ENCODE results near the gene MYADML2. TPM values are rescaled to one million over a fixed set of nuclear protein-coding genes. Genes with fewer than 3 reads are reported as not detected.

The MYADML2 gene
- total RNA-seq, 2 experiments from 2014 or later = not detected

DNA sequence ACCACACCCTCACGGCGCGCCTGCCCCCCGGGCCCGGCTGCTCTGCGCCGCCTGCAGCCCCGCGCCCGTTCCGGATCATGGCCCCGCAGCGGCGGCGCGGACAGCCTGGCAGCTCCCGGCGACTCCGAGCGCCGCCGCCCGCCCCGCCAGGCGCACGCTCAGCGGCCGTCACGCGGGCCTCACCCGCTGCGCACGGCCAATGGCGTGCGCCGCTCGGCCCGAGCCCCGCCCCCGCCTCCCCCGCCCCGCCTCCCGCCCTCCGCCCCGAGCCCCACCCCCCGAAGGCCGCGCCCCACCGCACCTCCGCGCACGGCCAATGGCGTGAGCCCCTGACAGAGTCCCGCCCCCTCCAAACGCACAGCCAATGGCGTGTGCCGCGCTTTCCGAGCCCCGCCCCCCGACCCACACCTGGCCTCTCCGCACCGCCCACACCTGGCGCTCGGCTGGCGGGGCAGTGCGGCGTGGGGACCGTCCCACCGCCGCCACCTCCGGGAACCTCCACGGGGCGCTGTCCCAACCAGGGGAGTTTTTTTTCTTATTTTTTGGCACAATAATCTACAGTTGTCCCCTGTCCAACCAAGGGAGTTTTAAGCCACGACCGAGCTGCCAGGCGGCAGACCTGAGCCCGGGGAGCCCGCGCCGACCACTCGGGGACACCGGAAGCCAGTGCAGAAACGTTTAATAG is 35.6 kb downstream of the MYADML2 start, which contains the start of gene PCYT2:
Gene PCYT2 (minus strand): TSS at position 123 of the 685 bp plus-strand sequence. CDS start 44 bp downstream, at position 79.
- Mint-ChIP-seq H3K36me3 (ENCODE audit: low read depth) (peaks cover 21% of the 10 kb centered on the region), H3K27me3 (no peaks in the 10 kb centered on the region), H3K27ac (peak within 1 kb of the TSS; percentile 81), H3K9me3 (no peaks in the 10 kb centered on the region), H3K4me1 (peaks cover 23% of the 10 kb centered on the region), H3K4me3 (peak within 1 kb of the TSS; percentile 88)
- DNase-seq = peak; percentile 93
- ChIA-PET CTCF (interaction anchor here (1.3 to 3.7 kb wide), 2 partner anchors 15 to 71 kb away, joined by 5 to 15 read pairs; partner anchors contain the start of gene MAFG), POLR2A (no interaction called here)

DNA sequence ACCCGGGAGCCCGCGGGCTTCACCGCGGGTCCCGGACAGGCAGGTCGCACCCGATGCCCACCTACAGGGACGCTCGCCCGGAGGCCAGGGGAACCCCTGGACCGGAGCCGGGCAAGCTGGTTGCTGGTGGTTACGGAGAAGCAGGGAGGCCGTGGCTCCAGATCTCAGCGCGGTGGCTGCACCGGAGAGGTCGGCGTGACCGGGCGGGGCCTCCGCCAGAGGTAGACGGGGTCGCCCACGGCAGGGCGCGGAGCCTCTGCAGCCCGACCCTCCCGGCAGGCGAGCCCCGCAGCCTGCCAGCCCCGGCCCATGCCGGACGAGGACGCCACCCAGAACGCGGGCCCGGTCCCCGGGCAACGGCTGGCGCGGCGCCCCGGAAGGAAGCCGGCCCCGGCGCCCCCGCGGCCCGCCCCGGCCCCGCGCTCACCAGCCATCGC is 36.2 kb downstream of the MYADML2 start:
- Mint-ChIP-seq H3K27ac (no peak overlapping the region), H3K27me3 (no peaks in the 10 kb centered on the region), H3K4me1 (peaks cover 19% of the 10 kb centered on the region), H3K36me3 (ENCODE audit: low read depth) (peaks cover 17% of the 10 kb centered on the region), H3K9me3 (no peaks in the 10 kb centered on the region), H3K4me3 (peak overlapping the region; percentile 88)
- ChIA-PET POLR2A (no interaction called here), CTCF (interaction anchor here (0.8 to 3.7 kb wide), 2 partner anchors 9 to 16 kb away, joined by 3 to 15 read pairs; partner anchors contain the start of gene MAFG)
- peak; percentile 21 for DNase-seq

- POLR2A ChIA-PET = no interaction called here
- Mint-ChIP-seq H3K4me3 (peak overlapping the region; percentile 88), H3K27ac (peak overlapping the region; percentile 81), H3K27me3 (no peaks in the 10 kb centered on the region), H3K9me3 (no peaks in the 10 kb centered on the region), H3K4me1 (peaks cover 17% of the 10 kb centered on the region), H3K36me3 (ENCODE audit: low read depth) (peaks cover 14% of the 10 kb centered on the region)
- no peak for DNase-seq
- CTCF ChIA-PET = interaction anchor here (0.8 to 3.7 kb wide), 4 partner anchors 10 to 208 kb away, joined by 3 to 15 read pairs (median 4); partner anchors contain the start of gene MAFG
These were observed 36.8 kb downstream of the MYADML2 start for GRCh38 chr17:81909966-81910839.

DNA sequence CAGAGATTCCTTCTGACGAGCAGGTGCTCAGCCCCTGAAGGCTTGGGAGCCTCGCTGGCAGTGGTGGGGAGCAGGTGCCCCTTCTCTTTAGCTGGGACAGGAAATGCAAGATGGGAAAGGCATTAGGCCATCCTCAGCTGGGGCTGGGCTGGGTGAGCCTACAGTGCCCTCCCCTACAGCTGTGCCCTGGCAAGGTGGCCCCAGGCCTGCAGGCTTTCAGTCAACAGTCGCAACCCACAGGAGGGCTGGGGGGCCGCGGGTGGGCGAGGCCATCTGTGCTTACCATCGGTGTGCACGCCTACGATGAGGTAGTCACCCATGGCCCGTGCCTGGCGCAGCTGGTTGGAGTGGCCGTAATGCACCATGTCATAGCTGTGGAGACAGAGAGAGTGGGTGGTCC is 37.8 kb downstream of the MYADML2 start:
- DNase-seq = no peak
- POLR2A ChIA-PET = no interaction called here
- H3K4me3 Mint-ChIP-seq = no peak overlapping the region

DNA sequence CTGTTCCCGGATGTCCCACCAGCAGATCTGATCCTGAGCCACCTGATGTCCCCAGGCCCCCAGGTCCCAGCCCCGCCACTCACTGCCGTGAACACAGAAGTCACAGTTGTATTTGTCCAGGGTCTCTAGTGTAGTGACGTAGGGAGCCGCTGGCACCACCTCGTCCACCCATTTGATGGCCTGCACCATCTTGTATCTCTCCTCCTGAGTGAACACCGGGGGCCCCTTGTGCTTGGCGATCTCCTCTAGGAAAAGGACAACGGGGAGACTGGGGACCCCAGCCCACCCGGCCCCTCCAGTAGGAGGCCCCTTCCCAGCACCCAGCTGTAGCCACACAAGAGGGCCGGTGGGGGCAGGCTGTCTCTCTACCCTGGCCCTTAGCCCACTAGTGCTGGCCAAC is 38.2 kb downstream of the MYADML2 start:
- POLR2A ChIA-PET = no interaction called here
- no peak overlapping the region for H3K4me3 Mint-ChIP-seq
- CTCF ChIA-PET = interaction anchor here (1.2 kb wide), 1 partner anchor 207 kb away, joined by 3 read pairs; no protein-coding TSS in a partner anchor

More for the DNA sequence above, 37.8 kb downstream of the MYADML2 start:
- H3K9me3 Mint-ChIP-seq = no peaks in the 10 kb centered on the region
- no peaks in the 10 kb centered on the region for H3K27me3 Mint-ChIP-seq
- peaks cover 10% of the 10 kb centered on the region for H3K36me3 Mint-ChIP-seq (ENCODE audit: low read depth)
- H3K4me1 Mint-ChIP-seq = peaks cover 15% of the 10 kb centered on the region
- CTCF ChIA-PET = interaction anchor here (0.6 to 1.2 kb wide), 3 partner anchors 17 to 600 kb away, joined by 3 to 4 read pairs (median 3); no protein-coding TSS in a partner anchor
- H3K27ac Mint-ChIP-seq = no peak overlapping the region

DNA sequence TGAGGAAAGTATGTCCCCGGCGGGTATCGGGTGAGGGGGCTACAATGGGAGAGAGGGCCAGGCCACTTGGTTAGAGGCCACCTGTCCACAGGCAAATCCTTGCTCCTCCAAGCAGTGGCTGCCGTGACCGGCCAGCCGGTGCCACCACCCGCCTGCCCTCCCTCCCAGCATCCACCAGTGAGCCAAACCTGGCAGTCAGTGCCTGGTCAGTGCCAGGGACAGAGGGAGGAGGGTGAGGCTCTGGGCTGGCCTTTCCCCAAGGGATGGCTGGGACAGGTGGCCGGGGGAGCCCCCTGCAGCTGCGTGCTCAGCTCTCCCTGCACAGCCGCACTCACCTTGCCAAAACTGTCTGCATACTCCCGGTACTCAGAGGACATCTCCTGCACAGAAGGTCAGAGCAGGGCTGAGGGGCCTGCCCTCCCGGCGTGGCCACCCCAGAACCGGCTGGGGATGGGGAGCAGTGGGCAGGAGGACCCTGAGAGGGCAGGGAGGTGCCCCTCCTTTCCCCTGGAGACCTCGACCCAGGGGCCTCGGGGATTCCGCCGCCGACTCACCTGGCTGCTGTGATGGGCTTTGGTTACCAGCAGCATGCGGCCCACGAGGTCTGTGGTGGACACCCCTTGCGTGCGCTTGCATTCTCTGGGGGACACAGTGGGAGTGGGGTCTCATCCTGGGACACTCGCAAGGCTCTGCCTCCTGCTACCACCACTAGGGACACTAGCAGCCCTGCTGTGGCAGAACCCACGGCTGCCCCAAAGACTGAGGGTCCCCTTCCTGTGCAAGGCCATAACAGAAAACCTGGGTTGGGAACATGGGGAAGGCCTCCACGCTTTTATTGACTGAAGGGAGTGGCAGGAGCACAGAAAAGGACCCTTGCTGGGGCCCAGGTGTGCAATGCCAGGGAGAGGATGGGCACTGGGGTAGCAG is 39.6 kb downstream of the MYADML2 start:
- DNase-seq = no peak
- ChIA-PET POLR2A (no interaction called here), CTCF (interaction anchor here (0.6 to 0.7 kb wide), 2 partner anchors 19 to 841 kb away, joined by 3 read pairs; no protein-coding TSS in a partner anchor)
- Mint-ChIP-seq H3K9me3 (no peaks in the 10 kb centered on the region), H3K27me3 (peaks cover 3% of the 10 kb centered on the region), H3K4me1 (peaks cover 8% of the 10 kb centered on the region), H3K4me3 (no peak overlapping the region), H3K27ac (no peak overlapping the region), H3K36me3 (ENCODE audit: low read depth) (no peaks in the 10 kb centered on the region)

More for the DNA sequence above, 38.2 kb downstream of the MYADML2 start:
- Mint-ChIP-seq H3K4me1 (peaks cover 15% of the 10 kb centered on the region), H3K9me3 (no peaks in the 10 kb centered on the region), H3K27ac (no peak overlapping the region), H3K36me3 (ENCODE audit: low read depth) (peaks cover 9% of the 10 kb centered on the region), H3K27me3 (no peaks in the 10 kb centered on the region)
- no peak for DNase-seq

DNA sequence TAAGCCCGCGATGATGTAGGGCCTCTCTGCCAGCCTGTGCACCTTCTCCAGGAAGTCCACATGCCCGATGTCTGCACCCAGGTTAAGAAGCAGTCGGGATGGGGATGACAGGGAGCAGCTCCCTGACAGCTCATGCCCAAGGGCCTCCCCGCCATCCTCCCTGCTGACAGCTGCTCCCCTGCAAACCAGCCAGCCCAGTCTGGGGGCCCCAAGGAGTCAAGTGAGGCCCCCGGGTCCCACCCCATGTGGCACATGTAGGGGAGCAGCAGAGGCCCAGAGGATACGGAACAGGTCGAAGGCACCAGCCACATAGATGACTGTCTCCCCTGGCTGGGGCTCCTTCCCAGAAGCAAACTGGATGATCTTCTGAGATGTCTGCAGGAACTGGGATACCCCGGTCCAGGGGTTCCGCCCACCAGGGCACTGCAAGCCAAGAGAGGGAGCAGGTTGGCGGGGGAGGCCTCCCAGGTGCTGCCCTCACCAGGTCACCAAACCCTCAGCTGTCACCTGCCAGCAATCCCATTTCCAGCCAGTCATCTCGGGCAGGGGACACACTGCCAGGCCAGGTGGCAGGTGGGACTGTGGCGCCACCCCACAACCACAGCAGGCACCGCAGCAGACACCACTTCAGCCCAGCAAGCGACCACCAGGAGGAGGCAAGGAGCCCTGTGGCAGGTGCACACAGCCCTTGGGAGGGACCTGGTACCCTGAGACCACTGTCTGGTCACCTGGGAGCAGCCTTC is 40.4 kb downstream of the MYADML2 start:
- Mint-ChIP-seq H3K4me1 (peaks cover 8% of the 10 kb centered on the region), H3K4me3 (no peak overlapping the region), H3K36me3 (ENCODE audit: low read depth) (no peaks in the 10 kb centered on the region), H3K9me3 (no peaks in the 10 kb centered on the region), H3K27me3 (peaks cover 3% of the 10 kb centered on the region), H3K27ac (no peak overlapping the region)
- ChIA-PET POLR2A (no interaction called here), CTCF (interaction anchor here (0.6 kb wide), 1 partner anchor 53 kb away, joined by 3 read pairs; no protein-coding TSS in a partner anchor)
- no peak for DNase-seq

- POLR2A ChIA-PET = no interaction called here
- H3K9me3 Mint-ChIP-seq = no peaks in the 10 kb centered on the region
- no peak overlapping the region for H3K4me3 Mint-ChIP-seq
- H3K4me1 Mint-ChIP-seq = peaks cover 11% of the 10 kb centered on the region
- peaks cover 7% of the 10 kb centered on the region for H3K27me3 Mint-ChIP-seq
- peaks cover 3% of the 10 kb centered on the region for H3K36me3 Mint-ChIP-seq (ENCODE audit: low read depth)
- CTCF ChIA-PET = interaction anchor here (0.6 kb wide), 1 partner anchor 54 kb away, joined by 3 read pairs; no protein-coding TSS in a partner anchor
- DNase-seq = no peak
- H3K27ac Mint-ChIP-seq = no peak overlapping the region
These were observed 41.0 kb downstream of the MYADML2 start for GRCh38 chr17:81905993-81906392.

DNA sequence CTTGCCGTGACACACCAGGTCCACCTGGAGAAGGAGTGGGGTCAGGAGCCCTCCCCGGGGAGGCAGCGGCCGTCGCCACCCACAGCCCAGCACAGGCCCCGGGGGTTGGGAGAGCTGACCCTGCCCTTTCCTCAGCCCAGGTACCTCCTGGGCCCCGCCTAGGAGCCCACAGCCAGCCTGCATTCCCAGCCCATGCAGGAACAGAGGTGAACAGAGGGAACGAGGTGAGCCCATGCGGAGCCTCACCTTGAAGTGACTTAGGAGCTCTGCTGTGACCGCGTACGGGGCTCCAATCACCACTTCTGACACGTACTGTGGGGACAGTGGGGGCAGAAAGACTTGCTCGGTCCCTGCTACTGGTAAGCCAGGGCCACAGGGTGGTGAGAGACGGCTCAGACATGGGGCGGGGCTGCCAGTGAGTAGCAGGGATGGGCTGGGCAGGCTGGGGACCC is 41.6 kb downstream of the MYADML2 start:
- H3K27me3 Mint-ChIP-seq = peaks cover 9% of the 10 kb centered on the region
- H3K9me3 Mint-ChIP-seq = no peaks in the 10 kb centered on the region
- H3K27ac Mint-ChIP-seq = no peak overlapping the region
- H3K36me3 Mint-ChIP-seq (ENCODE audit: low read depth) = peaks cover 3% of the 10 kb centered on the region
- no peak overlapping the region for H3K4me3 Mint-ChIP-seq
- POLR2A ChIA-PET = no interaction called here
- H3K4me1 Mint-ChIP-seq = peaks cover 14% of the 10 kb centered on the region
- CTCF ChIA-PET = no interaction called here
- no peak for DNase-seq

DNA sequence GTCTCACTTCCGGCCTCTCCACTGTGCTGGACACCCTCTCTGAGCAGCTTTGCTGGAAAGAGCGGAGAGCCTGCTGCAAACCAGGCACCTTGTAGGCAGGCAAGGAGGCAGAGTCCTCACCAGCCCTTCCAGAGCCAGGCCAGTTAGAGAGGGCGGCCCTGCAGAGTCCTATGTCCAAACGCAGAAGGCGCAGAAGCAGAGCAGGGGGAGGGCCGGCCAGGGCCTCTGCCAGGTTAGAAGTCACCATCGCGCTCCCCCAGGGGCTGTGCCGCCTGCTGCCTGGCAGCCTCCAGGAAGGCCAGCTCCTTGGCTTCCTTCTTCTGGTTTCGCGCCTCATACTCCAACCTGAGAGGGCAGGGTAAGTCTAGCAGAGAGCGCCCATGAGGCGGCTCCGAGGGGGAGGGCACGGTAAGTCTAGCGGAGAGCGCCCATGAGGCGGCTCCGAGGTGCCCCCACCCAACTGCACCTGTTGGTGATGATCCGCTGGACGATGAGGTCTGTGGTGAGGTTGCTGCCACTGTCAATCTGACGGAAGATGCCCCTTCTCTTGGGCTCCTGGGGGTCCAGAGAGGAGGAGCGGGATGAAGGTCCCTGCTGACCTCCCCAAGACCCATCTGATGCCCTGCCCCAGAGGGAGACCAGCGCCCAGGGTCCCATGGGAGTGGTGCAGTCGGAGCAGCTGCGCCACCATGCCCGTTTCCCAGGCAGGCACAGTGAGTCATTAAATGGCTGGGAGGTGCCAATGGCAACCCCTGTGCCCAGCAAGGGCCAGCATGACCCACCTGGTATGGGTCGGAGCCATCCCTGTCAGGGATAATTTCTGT is 42.2 kb downstream of the MYADML2 start:
- H3K4me1 Mint-ChIP-seq = peaks cover 10% of the 10 kb centered on the region
- CTCF ChIA-PET = no interaction called here
- no peak overlapping the region for H3K27ac Mint-ChIP-seq
- no peaks in the 10 kb centered on the region for H3K9me3 Mint-ChIP-seq
- no peak overlapping the region for H3K4me3 Mint-ChIP-seq
- H3K36me3 Mint-ChIP-seq (ENCODE audit: low read depth) = peaks cover 9% of the 10 kb centered on the region
- POLR2A ChIA-PET = no interaction called here
- no peak for DNase-seq
- peaks cover 9% of the 10 kb centered on the region for H3K27me3 Mint-ChIP-seq
